Left lung (tissue), 10 donors: ENCODE results near the gene MARVELD3. TPM values are rescaled to one million over a fixed set of nuclear protein-coding genes. Genes with fewer than 3 reads are reported as not detected.
"Not testable (repeated sequence)": the region's sequence is repeated elsewhere in the genome, so short reads cannot be mapped to it uniquely, and the experiment has no call there.

Source experiments
- ATAC-seq: fragments of 200-7000 bp; cut with Tn5 transposase; one replicate; pipeline ENCODE4 v1.9.1; 2020; ENCODE audit warnings: moderate library complexity
- DNase-seq, 4 donors: peaks; one replicate each; pipeline ENCODE4 v3.0.0-alpha.2; 2013 to 2020
- H3K27ac ChIP-seq, 2 donors: fragments of 200-600 bp; sonication (generic) in 1 of 2; one replicate each; pipeline versions ENCODE4 v1.5.0 to v1.8.0; 2020 to 2021
- H3K27me3 ChIP-seq, 2 donors: fragments of 200-600 bp; sonication (generic) in 1 of 2; one replicate each; pipeline versions ENCODE4 v1.5.0 to v1.8.0; 2020 to 2021
- H3K36me3 ChIP-seq, 2 donors: fragments of 200-600 bp; sonication (generic) in 1 of 2; one replicate each; pipeline versions ENCODE4 v1.5.0 to v1.8.0; 2020 to 2021
- H3K4me1 ChIP-seq, 2 donors: fragments of 200-600 bp; one replicate each; pipeline ENCODE4 v1.8.0; 2021
- H3K4me3 ChIP-seq, 2 donors: fragments of 200-600 bp; sonication (generic) in 1 of 2; one replicate each; pipeline versions ENCODE4 v1.5.0 to v1.8.0; 2020 to 2021; ENCODE audit warnings: mild to moderate bottlenecking in 1 of 2
- H3K9me3 ChIP-seq, 2 donors: fragments of 200-600 bp; sonication (generic) in 1 of 2; one replicate each; pipeline versions ENCODE4 v1.5.0 to v1.8.0; 2020 to 2021
- intact Hi-C, 2 donors: fragments of 100-400 bp; cut with DNase I; formaldehyde crosslinking; loops; one replicate each; pipeline versions ENCODE4 v1.11.2 to v1.14.2; 2022
- polyA plus RNA-seq, 6 donors: library from polyadenylated mRNA; unstranded; fragments of 120-200 nt; gene quantifications; one replicate each; pipeline ENCODE4 v1.2.1, GENCODE V29; 2013; ENCODE audit not compliant: insufficient read length in 6 of 6
- total RNA-seq, 2 donors: library from RNA; stranded (reverse); fragmentation: NEBNext Ultra II Directional; extraction: Animal tissue kit (Norgen Biotek cat#: 25700); gene quantifications; one replicate each; pipeline ENCODE4 v1.2.1, GENCODE V29; 2021
- TF ChIP-seq, protein P1 (sequence below), 2 donors: fragments of 200-600 bp; sonication (generic) in 1 of 2; IDR thresholded peaks; one replicate each; pipeline versions ENCODE4 v1.5.0 to v1.8.0; 2021; ENCODE audit warnings: antibody characterized with exemption in 2 of 2
- donor health status: DM: no; HTN: yes; CAD: no.
- donor health status: DM: no; HTN: no; CAD: no.

The MARVELD3 gene
- total and polyA plus RNA-seq, 8 donors = 7.5 to 12.0 (median 7.9) TPM

DNA sequence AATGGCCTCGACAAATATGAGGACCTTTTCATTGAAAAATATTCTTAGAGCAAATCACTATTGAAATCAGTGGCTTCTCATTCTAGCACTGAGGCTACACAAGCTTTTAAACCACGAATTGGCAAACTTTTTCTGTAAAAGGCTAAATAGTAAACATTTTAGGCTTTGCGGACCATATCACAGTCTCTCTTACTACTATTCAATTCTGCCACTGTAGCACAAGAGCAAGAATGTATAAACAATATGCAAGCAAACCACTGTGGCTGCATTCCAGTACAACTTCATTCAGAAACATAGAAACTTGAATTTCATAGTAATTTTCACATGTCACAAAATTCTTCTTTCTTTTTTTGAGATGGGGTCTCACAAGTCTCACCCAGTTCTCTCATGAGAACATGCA is 49.4 kb downstream of the MARVELD3 start:
- Histone ChIP-seq H3K9me3 (no peaks in the 10 kb centered on the region), H3K27me3 (no peaks in the 10 kb centered on the region), H3K4me3 (no peak overlapping the region), H3K27ac (no peak overlapping the region), H3K4me1 (no peaks in the 10 kb centered on the region), H3K36me3 (peaks cover 0 to 44% of the 10 kb centered on the region in 2 donors)
- ATAC-seq (no peak), DNase-seq (no peak)
- TF ChIP-seq, protein P1, sequence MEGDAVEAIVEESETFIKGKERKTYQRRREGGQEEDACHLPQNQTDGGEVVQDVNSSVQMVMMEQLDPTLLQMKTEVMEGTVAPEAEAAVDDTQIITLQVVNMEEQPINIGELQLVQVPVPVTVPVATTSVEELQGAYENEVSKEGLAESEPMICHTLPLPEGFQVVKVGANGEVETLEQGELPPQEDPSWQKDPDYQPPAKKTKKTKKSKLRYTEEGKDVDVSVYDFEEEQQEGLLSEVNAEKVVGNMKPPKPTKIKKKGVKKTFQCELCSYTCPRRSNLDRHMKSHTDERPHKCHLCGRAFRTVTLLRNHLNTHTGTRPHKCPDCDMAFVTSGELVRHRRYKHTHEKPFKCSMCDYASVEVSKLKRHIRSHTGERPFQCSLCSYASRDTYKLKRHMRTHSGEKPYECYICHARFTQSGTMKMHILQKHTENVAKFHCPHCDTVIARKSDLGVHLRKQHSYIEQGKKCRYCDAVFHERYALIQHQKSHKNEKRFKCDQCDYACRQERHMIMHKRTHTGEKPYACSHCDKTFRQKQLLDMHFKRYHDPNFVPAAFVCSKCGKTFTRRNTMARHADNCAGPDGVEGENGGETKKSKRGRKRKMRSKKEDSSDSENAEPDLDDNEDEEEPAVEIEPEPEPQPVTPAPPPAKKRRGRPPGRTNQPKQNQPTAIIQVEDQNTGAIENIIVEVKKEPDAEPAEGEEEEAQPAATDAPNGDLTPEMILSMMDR (IDR thresholded peaks at IDR 0.05) = no peak
- intact Hi-C loops = no loop called here

DNA sequence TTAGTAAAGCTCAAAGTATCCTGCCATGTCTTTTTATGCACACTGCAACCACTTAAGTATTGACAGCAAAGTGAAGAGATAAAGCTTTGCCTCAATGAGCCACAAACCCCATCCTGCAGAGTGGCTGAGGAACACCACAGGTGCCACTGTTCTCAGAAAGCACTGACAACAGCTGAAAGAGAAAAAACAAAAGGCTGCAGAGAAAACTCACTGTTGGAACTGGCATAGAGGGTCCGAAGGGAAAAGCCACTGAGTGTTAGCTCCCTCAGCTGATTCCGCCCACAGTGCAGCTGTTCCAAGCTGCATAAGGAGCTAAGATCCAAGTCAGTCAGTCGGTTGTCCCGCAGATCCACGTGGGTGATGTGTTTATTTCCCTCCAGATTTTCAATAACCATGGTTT is 50.3 kb downstream of the MARVELD3 start:
- TF ChIP-seq, protein P1 (IDR thresholded peaks at IDR 0.05) = no peak

GRCh38 chr16:71681360-71681759 is 55.4 kb downstream of the MARVELD3 start:
- H3K27ac ChIP-seq = no peak overlapping the region
- H3K36me3 ChIP-seq = peaks cover 0 to 29% of the 10 kb centered on the region in 2 donors
- DNase-seq = no peak
- TF ChIP-seq, protein P1 (IDR thresholded peaks at IDR 0.05) = no peak
- no peaks in the 10 kb centered on the region for H3K4me1 ChIP-seq
- ATAC-seq = no peak
- no peaks in the 10 kb centered on the region for H3K27me3 ChIP-seq
- no peaks in the 10 kb centered on the region for H3K9me3 ChIP-seq
- no peak overlapping the region for H3K4me3 ChIP-seq
- intact Hi-C loops = no loop called here

More for the DNA sequence above, 50.3 kb downstream of the MARVELD3 start:
- H3K4me3 ChIP-seq = no peak overlapping the region
- H3K4me1 ChIP-seq = no peaks in the 10 kb centered on the region
- no peaks in the 10 kb centered on the region for H3K27me3 ChIP-seq
- intact Hi-C loops = no loop called here
- H3K9me3 ChIP-seq = no peaks in the 10 kb centered on the region
- no peak for ATAC-seq
- peaks cover 0 to 38% of the 10 kb centered on the region in 2 donors for H3K36me3 ChIP-seq
- no peak for DNase-seq
- H3K27ac ChIP-seq = no peak overlapping the region

- H3K27me3 ChIP-seq, H3K4me3 ChIP-seq, H3K27ac ChIP-seq, ATAC-seq, DNase-seq, H3K4me1 ChIP-seq, H3K9me3 ChIP-seq, intact Hi-C loops: not testable (repeated sequence)
- peaks cover 0 to 15% of the 10 kb centered on the region in 2 donors for H3K36me3 ChIP-seq
Measured at GRCh38 chr16:71684280-71684679, 58.3 kb downstream of the MARVELD3 start.

Other genes with a start within 250 kb of the MARVELD3 start
- not detected for gene TLE7, start 184.1 kb upstream of the MARVELD3 start, total RNA-seq
- not detected for gene TLE7, start 184.1 kb upstream of the MARVELD3 start, polyA plus RNA-seq
- gene ZNF23, start 163.9 kb upstream of the MARVELD3 start, total RNA-seq = 1 to 10 TPM; 6.8 to 7.8 TPM
- 10 to 100 TPM; 15.7 to 19.9 (median 17.6) TPM for gene ZNF23, start 163.9 kb upstream of the MARVELD3 start, polyA plus RNA-seq
- 1 to 10 TPM; 6.9 to 7.6 TPM for gene ZNF19, start 136.9 kb upstream of the MARVELD3 start, total RNA-seq
- gene ZNF19, start 136.9 kb upstream of the MARVELD3 start, polyA plus RNA-seq = 10 to 100 TPM in 5 of 6 donors, 1 to 10 TPM in 1; 9.7 to 13.9 (median 11.0) TPM
- under 1 TPM; 0.12 to 0.26 TPM for gene CHST4, start 99.8 kb upstream of the MARVELD3 start, total RNA-seq
- under 1 TPM in 3 of 6 donors, not detected in 3; 0.07 to 0.14 (median 0.10) TPM for gene CHST4, start 99.8 kb upstream of the MARVELD3 start, polyA plus RNA-seq
- under 1 TPM in 1 of 2 donors, not detected in 1; 0.18 TPM for gene TAT, start 49.1 kb upstream of the MARVELD3 start, total RNA-seq
- gene TAT, start 49.1 kb upstream of the MARVELD3 start, polyA plus RNA-seq = under 1 TPM in 5 of 6 donors, not detected in 1; 0.14 to 0.21 (median 0.16) TPM
- gene PHLPP2, start 98.5 kb downstream of the MARVELD3 start, total RNA-seq = 1 to 10 TPM; 6.1 to 6.7 TPM
- gene PHLPP2, start 98.5 kb downstream of the MARVELD3 start, polyA plus RNA-seq = 1 to 10 TPM; 6.8 to 8.5 (median 7.2) TPM
- 100 to 1,000 TPM in 1 of 2 donors, 10 to 100 TPM in 1; 90.4 to 100 TPM for gene AP1G1, start 182.7 kb downstream of the MARVELD3 start, total RNA-seq
- 10 to 100 TPM; 67.0 to 82.7 (median 76.2) TPM for gene AP1G1, start 182.7 kb downstream of the MARVELD3 start, polyA plus RNA-seq
- 10 to 100 TPM; 22.8 to 24.3 TPM for gene ATXN1L, start 219.8 kb downstream of the MARVELD3 start, total RNA-seq
- 10 to 100 TPM; 28.6 to 32.9 (median 30.3) TPM for gene ATXN1L, start 219.8 kb downstream of the MARVELD3 start, polyA plus RNA-seq